Measurements from ENCODE around the gene PRKCSH. TPM values are rescaled to one million over a fixed set of nuclear protein-coding genes. Genes with fewer than 3 reads are reported as not detected.

PRKCSH gene
- total RNA-seq, 4 donors from 2014 or later: 45.0 to 109 (median 76.1) TPM

- TF ChIP-seq CTCF (IDR thresholded peaks at IDR 0.05; ENCODE audit: low read depth): no peak
These were observed 21.2 kb downstream of the PRKCSH start for GRCh38 chr19:11456659-11457058.

DNA sequence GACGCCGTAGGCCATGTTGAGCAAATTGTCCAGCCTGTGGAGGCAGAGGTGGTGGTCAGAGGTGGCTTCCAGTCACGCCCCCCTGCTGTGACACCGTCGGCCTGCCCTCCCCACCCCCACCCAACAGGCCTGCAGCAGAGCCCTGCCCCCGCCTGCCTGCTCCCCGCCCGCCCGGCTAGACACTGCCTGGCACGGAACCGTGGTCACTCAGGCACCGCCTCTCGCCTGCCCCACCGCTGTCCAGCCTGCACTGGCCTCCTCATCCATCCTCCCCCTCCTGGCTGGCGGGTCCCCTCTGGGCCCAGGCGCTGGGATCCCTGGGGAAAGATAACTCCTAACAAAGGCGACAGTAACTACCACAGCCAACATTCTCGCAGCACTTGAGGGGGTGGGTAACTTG lies 21.7 kb downstream of the PRKCSH start:
- TF ChIP-seq CTCF (IDR thresholded peaks at IDR 0.05; ENCODE audit: low read depth): no peak

DNA sequence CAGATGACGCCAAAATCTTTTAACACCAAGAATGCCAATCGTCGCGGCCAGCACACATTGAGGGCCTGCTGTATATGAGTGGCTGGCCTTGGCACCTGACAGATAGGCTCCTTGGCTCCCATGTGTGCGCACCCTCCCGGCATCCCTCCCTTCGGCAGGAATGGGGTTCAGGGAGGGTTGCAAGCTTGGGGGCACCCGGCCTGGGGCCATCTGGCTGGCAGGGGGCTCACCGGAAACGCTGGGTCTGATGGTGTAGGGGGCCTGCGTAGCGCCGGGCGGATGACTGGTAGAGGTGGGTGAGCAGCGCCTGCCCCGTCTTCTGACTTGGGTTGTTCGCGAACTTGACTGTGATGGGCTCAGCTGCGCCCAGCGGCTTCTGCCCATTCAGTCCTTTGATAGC lies 22.4 kb downstream of the PRKCSH start:
- TF ChIP-seq CTCF (IDR thresholded peaks at IDR 0.05; ENCODE audit: low read depth): no peak

GRCh38 chr19:11458236-11458900 lies 22.9 kb downstream of the PRKCSH start:
- no peak for TF ChIP-seq CTCF (IDR thresholded peaks at IDR 0.05; ENCODE audit: low read depth)

- TF ChIP-seq CTCF (IDR thresholded peaks at IDR 0.05; ENCODE audit: low read depth): no peak
These were observed 24.8 kb downstream of the PRKCSH start for GRCh38 chr19:11460207-11460606.

- TF ChIP-seq CTCF (IDR thresholded peaks at IDR 0.05; ENCODE audit: low read depth): no peak
These were observed 26.0 kb downstream of the PRKCSH start for GRCh38 chr19:11461453-11461852.

- TF ChIP-seq CTCF (IDR thresholded peaks at IDR 0.05; ENCODE audit: low read depth): no peak
These were observed 28.0 kb downstream of the PRKCSH start for GRCh38 chr19:11463391-11463790.

Measured in subcutaneous adipose tissue (tissue), 4 donors.